SK-N-SH (cell line): ENCODE measurements around the gene ARHGDIB. TPM values are rescaled to one million over a fixed set of nuclear protein-coding genes. Genes with fewer than 3 reads are reported as not detected.

Experiments
- CTCF ChIA-PET: fragments of 300-600, 350-600 bp; formaldehyde crosslinking; extraction: SDS; loops from one replicate; lab custom pipeline; 2021; lab: Yijun Ruan, JAX
- POLR2A ChIA-PET: fragments of 350-600 bp; sonication (Branson Sonifier 250); formaldehyde crosslinking; extraction: SDS; loops from one replicate; lab custom pipeline; 2020; ENCODE audit warnings: antibody characterized with exemption, inconsistent platforms; lab: Yijun Ruan, JAX
- DNase-seq: peaks from one replicate; pipeline ENCODE4 v3.0.0; 2012
- H2AFZ ChIP-seq: fragments of 200-600 bp; sonication (generic); 2 replicates; pipeline ENCODE4 v1.8.1; 2016; ENCODE audit warnings: antibody characterized with exemption, mild to moderate bottlenecking, low read depth
- H3F3A ChIP-seq: fragments of 200-600 bp; sonication (generic); replicated peaks from 2 replicates; pipeline ENCODE3; 2016; ENCODE audit warnings: antibody characterized with exemption, mild to moderate bottlenecking; ENCODE audit not compliant: insufficient read depth
- H3K27ac ChIP-seq, 2 experiments: fragments of 200-500 bp in 1 of 2; fragments of 200-600 bp in 1 of 2; sonication (Bioruptor generic) in 1 of 2; sonication (generic), shearing (Covaris generic) in 1 of 2; 2 replicates each; pipeline versions ENCODE4 v1.5.1 to v1.6.1; 2014 to 2016; ENCODE audit warnings: low read depth in 2 of 2, inconsistent platforms in 1 of 2, low read length in 1 of 2, mild to moderate bottlenecking in 1 of 2, mixed read lengths in 1 of 2
- H3K27me3 ChIP-seq: fragments of 200-600 bp; sonication (generic), shearing (Covaris generic); 2 replicates; pipeline ENCODE4 v1.6.1; 2016; ENCODE audit warnings: mixed run types; ENCODE audit not compliant: insufficient read depth
- H3K36me3 ChIP-seq, 2 experiments: fragments of 200-500 bp in 1 of 2; fragments of 200-600 bp in 1 of 2; sonication (Bioruptor generic) in 1 of 2; sonication (generic) in 1 of 2; replicated peaks in 1 of 2; 2 replicates each; pipeline versions ENCODE3 to v1.5.1; 2014 to 2016; ENCODE audit warnings: low read length in 1 of 2, mild to moderate bottlenecking in 1 of 2; ENCODE audit not compliant: insufficient read depth in 2 of 2, control insufficient read depth in 1 of 2
- H3K4me1 ChIP-seq, 2 experiments: fragments of 200-500 bp in 1 of 2; fragments of 200-600 bp in 1 of 2; sonication (Bioruptor generic) in 1 of 2; sonication (generic), shearing (Covaris generic) in 1 of 2; 2 replicates each; pipeline versions ENCODE4 v1.5.1 to v1.6.1; 2014 to 2016; ENCODE audit warnings: low read depth in 1 of 2, low read length in 1 of 2, mixed run types in 1 of 2; ENCODE audit not compliant: insufficient read depth in 2 of 2, control insufficient read depth in 1 of 2
- H3K4me2 ChIP-seq: fragments of 200-600 bp; sonication (generic), shearing (Covaris generic); 2 replicates; pipeline ENCODE4 v1.6.1; 2017; ENCODE audit warnings: mixed run types
- H3K4me3 ChIP-seq, 2 experiments: fragments of 200-500 bp in 1 of 2; fragments of 200-600 bp in 1 of 2; sonication (Bioruptor generic) in 1 of 2; sonication (generic), shearing (Covaris generic) in 1 of 2; 2 replicates each; pipeline versions ENCODE4 v1.5.1 to v1.8.1; 2014 to 2016; ENCODE audit warnings: low read depth in 2 of 2, inconsistent platforms in 1 of 2, low read length in 1 of 2, mild to moderate bottlenecking in 1 of 2, mixed read lengths in 1 of 2, moderate library complexity in 1 of 2
- H3K79me2 ChIP-seq: fragments of 200-600 bp; sonication (generic); 2 replicates; pipeline ENCODE4 v1.8.1; 2017; ENCODE audit warnings: mild to moderate bottlenecking; ENCODE audit not compliant: insufficient read depth
- H3K9ac ChIP-seq: fragments of 200-600 bp; sonication (generic); 2 replicates; pipeline ENCODE4 v1.6.1; 2017; ENCODE audit warnings: mixed run types
- H3K9me2 ChIP-seq: fragments of 200-600 bp; sonication (generic); 2 replicates; pipeline ENCODE4 v1.6.1; 2017; ENCODE audit warnings: mixed run types
- H3K9me3 ChIP-seq: fragments of 200-600 bp; sonication (generic); 2 replicates; pipeline ENCODE4 v1.6.1; 2017; ENCODE audit warnings: mixed run types, mild to moderate bottlenecking, moderate library complexity
- H4K20me1 ChIP-seq: fragments of 200-600 bp; sonication (generic); 2 replicates; pipeline ENCODE4 v1.6.1; 2017; ENCODE audit warnings: mild to moderate bottlenecking, mixed run types; ENCODE audit not compliant: insufficient read depth
- ELF1 ChIP-seq: IDR thresholded peaks from 2 replicates; pipeline ENCODE4 v1.4.0; 2012
- EP300 ChIP-seq, 2 experiments: IDR thresholded peaks; 2 replicates each; pipeline versions ENCODE4 v1.4.0 to v1.6.1; 2012; ENCODE audit warnings: borderline replicate concordance in 1 of 2, low read depth in 1 of 2, low read length in 1 of 2
- EZH2phosphoT487 ChIP-seq: fragments of 200-600 bp; sonication (generic); IDR thresholded peaks from 2 replicates; pipeline ENCODE4 v1.6.1; 2017; ENCODE audit warnings: low read depth, mixed run types, mild to moderate bottlenecking, antibody characterized with exemption, moderate library complexity, borderline replicate concordance
- FOSL2 ChIP-seq: IDR thresholded peaks from 2 replicates; pipeline ENCODE4 v1.4.0; 2012; ENCODE audit warnings: low read depth, mild to moderate bottlenecking, moderate library complexity, borderline replicate concordance
- FOXJ3 ChIP-seq: sonication (generic); formaldehyde crosslinking; IDR thresholded peaks from 2 replicates; pipeline ENCODE4 v1.5.1; 2020; ENCODE audit warnings: mild to moderate bottlenecking, missing genetic modification reagents
- GABPA ChIP-seq: IDR thresholded peaks from 2 replicates; pipeline ENCODE4 v1.4.0; 2012; ENCODE audit warnings: low read depth, mild to moderate bottlenecking
- GATA2 ChIP-seq: sonication (generic); formaldehyde crosslinking; IDR thresholded peaks from 2 replicates; pipeline ENCODE4 v1.5.0; 2020; ENCODE audit warnings: mild to moderate bottlenecking, missing genetic modification reagents
- IRF3 ChIP-seq: fragments of 150-350 bp; IDR thresholded peaks from 2 replicates; pipeline ENCODE4 v1.6.1; 2016; ENCODE audit warnings: mild to moderate bottlenecking, low read depth, low read length
- MAX ChIP-seq: IDR thresholded peaks from 2 replicates; pipeline ENCODE4 v1.4.0; 2012; ENCODE audit warnings: low read depth
- MEF2A ChIP-seq: IDR thresholded peaks from 2 replicates; pipeline ENCODE4 v1.4.0; 2012; ENCODE audit warnings: low read depth, borderline replicate concordance
- NFIC ChIP-seq: IDR thresholded peaks from 2 replicates; pipeline ENCODE4 v1.4.0; 2012; ENCODE audit warnings: borderline replicate concordance
- RAD21 ChIP-seq: IDR thresholded peaks from 2 replicates; pipeline ENCODE4 v1.6.1; 2012; ENCODE audit warnings: mild to moderate bottlenecking, low read length
- RCOR1 ChIP-seq: fragments of 150-350 bp; IDR thresholded peaks from 2 replicates; pipeline ENCODE4 v1.6.1; 2017; ENCODE audit warnings: antibody characterized with exemption, low read length
- RXRA ChIP-seq: IDR thresholded peaks from 2 replicates; pipeline ENCODE4 v1.4.0; 2012; ENCODE audit warnings: low read depth, mild to moderate bottlenecking, borderline replicate concordance
- SIN3A ChIP-seq: IDR thresholded peaks from 2 replicates; pipeline ENCODE4 v1.6.1; 2012; ENCODE audit warnings: low read depth, mild to moderate bottlenecking, low read length, moderate library complexity, borderline replicate concordance
- SMC3 ChIP-seq: IDR thresholded peaks from 2 replicates; pipeline ENCODE4 v1.6.1; 2012; ENCODE audit warnings: low read depth, low read length, improper control_type of control experiment
- TEAD4 ChIP-seq: IDR thresholded peaks from 2 replicates; pipeline ENCODE4 v1.4.0; 2012; ENCODE audit warnings: mild to moderate bottlenecking, borderline replicate concordance; ENCODE audit not compliant: insufficient read depth
- USF1 ChIP-seq: IDR thresholded peaks from 2 replicates; pipeline ENCODE4 v1.4.0; 2012; ENCODE audit warnings: low read depth, borderline replicate concordance
- YY1 ChIP-seq: IDR thresholded peaks from 2 replicates; pipeline ENCODE4 v1.4.0; 2012; ENCODE audit warnings: low read depth, mild to moderate bottlenecking
- WGBS: methylation state at CpG from one replicate; pipeline ENCODE4 v1.1.6; 2017; ENCODE audit warnings: low lambda C conversion rate; 5-methylcytosine and 5-hydroxymethylcytosine counted together
- polyA plus RNA-seq, 3 experiments: library from polyadenylated mRNA; depleted of rRNA; stranded (reverse); fragments of >200 nt; gene quantifications; 2 replicates each; pipeline ENCODE4 v1.2.3, GENCODE V29; 2012
- TF ChIP-seq, protein P1 (sequence below): IDR thresholded peaks from 2 replicates; pipeline ENCODE4 v1.6.1; 2012; ENCODE audit warnings: mild to moderate bottlenecking, low read depth, low read length, moderate library complexity

The ARHGDIB gene
- polyA plus RNA-seq, 1 of the 3 experiments (the other 2 are of a cell fraction): 362 TPM

DNA sequence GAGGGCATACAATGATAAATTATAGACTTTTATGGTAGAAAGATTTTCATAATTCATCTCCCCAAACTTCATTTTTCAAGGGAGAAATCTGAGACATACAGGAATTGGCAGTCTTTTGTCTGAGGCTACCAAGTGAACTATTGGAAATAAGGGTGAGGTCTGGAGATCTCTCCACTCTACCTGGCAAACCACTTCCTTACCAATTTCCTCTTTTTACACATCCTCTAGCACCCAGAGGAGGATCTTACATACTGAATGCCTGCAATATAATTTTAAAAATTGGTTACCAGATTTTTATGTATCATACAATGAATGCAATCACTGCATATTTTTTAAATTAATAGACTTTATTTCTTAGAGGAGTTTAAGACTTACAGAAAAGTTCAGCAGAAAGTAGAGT is 18.1 kb upstream of the ARHGDIB start:
- POLR2A ChIA-PET: no interaction called here
- no peak for DNase-seq

GRCh38 chr12:14976658-14977057 is 15.3 kb upstream of the ARHGDIB start:
- Histone ChIP-seq H3F3A (no peaks in the 10 kb centered on the region), H4K20me1 (no peaks in the 10 kb centered on the region), H3K36me3 (no peaks in the 10 kb centered on the region), H3K9me2 (no peaks in the 10 kb centered on the region), H3K79me2 (no peaks in the 10 kb centered on the region), H3K27me3 (no peaks in the 10 kb centered on the region), H3K9me3 (no peaks in the 10 kb centered on the region), H3K4me1 (no peaks in the 10 kb centered on the region), H3K9ac (no peak overlapping the region), H3K4me2 (no peak overlapping the region)
- ChIA-PET CTCF (no interaction called here), POLR2A (no interaction called here)
- no peak for DNase-seq
- WGBS: 72% methylated on average over 3 of the region's 3 CpGs
- TF ChIP-seq RCOR1 (no peak), SMC3 (no peak), SIN3A (no peak), NFIC (no peak), ELF1 (no peak), RXRA (no peak), IRF3 (no peak), FOXJ3 (no peak), GATA2 (CRISPR knock-in tag) (no peak), USF1 (no peak), EZH2phosphoT487 (no peak), EP300 (IDR thresholded peaks at IDR 0.05; ENCODE audit: borderline replicate concordance in 1 of 2, low read depth in 1 of 2, low read length in 1 of 2) (no peak), YY1 (no peak)
- TF ChIP-seq, all 33 proteins: peak for 0
- Histone ChIP-seq H2AFZ (no peak overlapping the region), H3K27ac (no peak overlapping the region), H3K4me3 (no peak overlapping the region)

More for the DNA sequence above, 18.1 kb upstream of the ARHGDIB start:
- Histone ChIP-seq H3K4me3 (no peak overlapping the region), H3K27ac (no peak overlapping the region), H3K9ac (no peak overlapping the region), H3K9me2 (no peaks in the 10 kb centered on the region), H2AFZ (no peak overlapping the region), H3K4me1 (no peaks in the 10 kb centered on the region), H3K79me2 (no peaks in the 10 kb centered on the region)
- TF ChIP-seq SIN3A: no peak
- no peak for TF ChIP-seq RAD21
- TF ChIP-seq RXRA: no peak
- no peak for TF ChIP-seq ELF1
- no peak for TF ChIP-seq MEF2A
- no peak for TF ChIP-seq FOXJ3
- TF ChIP-seq MAX: no peak
- TF ChIP-seq SMC3: no peak
- TF ChIP-seq, protein P1, sequence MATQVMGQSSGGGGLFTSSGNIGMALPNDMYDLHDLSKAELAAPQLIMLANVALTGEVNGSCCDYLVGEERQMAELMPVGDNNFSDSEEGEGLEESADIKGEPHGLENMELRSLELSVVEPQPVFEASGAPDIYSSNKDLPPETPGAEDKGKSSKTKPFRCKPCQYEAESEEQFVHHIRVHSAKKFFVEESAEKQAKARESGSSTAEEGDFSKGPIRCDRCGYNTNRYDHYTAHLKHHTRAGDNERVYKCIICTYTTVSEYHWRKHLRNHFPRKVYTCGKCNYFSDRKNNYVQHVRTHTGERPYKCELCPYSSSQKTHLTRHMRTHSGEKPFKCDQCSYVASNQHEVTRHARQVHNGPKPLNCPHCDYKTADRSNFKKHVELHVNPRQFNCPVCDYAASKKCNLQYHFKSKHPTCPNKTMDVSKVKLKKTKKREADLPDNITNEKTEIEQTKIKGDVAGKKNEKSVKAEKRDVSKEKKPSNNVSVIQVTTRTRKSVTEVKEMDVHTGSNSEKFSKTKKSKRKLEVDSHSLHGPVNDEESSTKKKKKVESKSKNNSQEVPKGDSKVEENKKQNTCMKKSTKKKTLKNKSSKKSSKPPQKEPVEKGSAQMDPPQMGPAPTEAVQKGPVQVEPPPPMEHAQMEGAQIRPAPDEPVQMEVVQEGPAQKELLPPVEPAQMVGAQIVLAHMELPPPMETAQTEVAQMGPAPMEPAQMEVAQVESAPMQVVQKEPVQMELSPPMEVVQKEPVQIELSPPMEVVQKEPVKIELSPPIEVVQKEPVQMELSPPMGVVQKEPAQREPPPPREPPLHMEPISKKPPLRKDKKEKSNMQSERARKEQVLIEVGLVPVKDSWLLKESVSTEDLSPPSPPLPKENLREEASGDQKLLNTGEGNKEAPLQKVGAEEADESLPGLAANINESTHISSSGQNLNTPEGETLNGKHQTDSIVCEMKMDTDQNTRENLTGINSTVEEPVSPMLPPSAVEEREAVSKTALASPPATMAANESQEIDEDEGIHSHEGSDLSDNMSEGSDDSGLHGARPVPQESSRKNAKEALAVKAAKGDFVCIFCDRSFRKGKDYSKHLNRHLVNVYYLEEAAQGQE: no peak
- no peak for TF ChIP-seq FOSL2
- TF ChIP-seq GATA2 (CRISPR knock-in tag): no peak
- no peak for TF ChIP-seq GABPA
- no peak for TF ChIP-seq TEAD4
- TF ChIP-seq, all 33 proteins: peak for 0
- H3F3A ChIP-seq: no peaks in the 10 kb centered on the region
- no peaks in the 10 kb centered on the region for H3K27me3 ChIP-seq
- H4K20me1 ChIP-seq: no peaks in the 10 kb centered on the region
- H3K36me3 ChIP-seq: no peaks in the 10 kb centered on the region
- no peak overlapping the region for H3K4me2 ChIP-seq
- CTCF ChIA-PET: no interaction called here
- no peaks in the 10 kb centered on the region for H3K9me3 ChIP-seq
